ENCODE measurements around the gene PAK2. TPM values are rescaled to one million over a fixed set of nuclear protein-coding genes. Genes with fewer than 3 reads are reported as not detected.
"Not testable (repeated sequence)": the region's sequence is repeated elsewhere in the genome, so short reads cannot be mapped to it uniquely, and the experiment has no call there.

PAK2 gene
- total RNA-seq, 2 experiments from 2014 or later = 36.2 to 41.7 TPM

DNA sequence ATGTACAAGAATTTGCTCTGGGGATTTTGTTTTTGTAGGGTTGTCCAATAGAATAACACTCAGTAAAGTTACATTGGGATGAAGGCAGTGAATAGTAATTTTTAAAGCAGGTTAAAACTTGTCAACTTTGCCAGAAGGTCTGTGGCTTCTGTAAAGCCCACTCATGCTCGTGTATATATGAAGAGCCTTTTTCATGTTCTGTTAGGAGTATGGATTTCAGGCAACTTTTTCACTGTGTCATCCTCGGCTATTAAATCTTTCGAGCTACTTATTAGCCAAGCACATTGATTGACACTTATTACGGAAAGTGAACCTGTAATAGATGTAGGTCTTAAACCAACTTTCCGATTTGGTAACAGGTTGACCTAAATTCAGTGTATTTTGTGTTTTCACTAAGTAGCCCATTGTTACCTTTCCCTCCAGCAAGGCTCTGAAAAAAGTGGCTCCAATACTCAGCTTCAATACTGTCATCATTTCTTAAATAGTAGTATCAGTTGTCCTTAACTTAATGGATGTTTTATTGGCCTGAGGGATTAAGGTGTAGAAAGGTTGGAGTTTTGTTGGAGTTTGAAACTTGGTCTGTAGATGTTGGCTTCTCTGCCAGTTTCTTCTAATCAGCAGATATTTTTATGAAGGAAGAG lies 1.7 kb downstream of the PAK2 start:
- Mint-ChIP-seq H3K36me3 (ENCODE audit: low read depth) (peaks cover 25% of the 10 kb centered on the region), H3K9me3 (no peaks in the 10 kb centered on the region), H3K27me3 (no peaks in the 10 kb centered on the region), H3K4me1 (ENCODE audit: low read depth) (peaks cover 48% of the 10 kb centered on the region), H3K4me3 (peak overlapping the region; percentile 98), H3K27ac (peak overlapping the region; percentile 95)
- DNase-seq (no peak), ATAC-seq (ENCODE audit: poor library complexity) (peak; percentile 0)
- H3K9me3 ChIP-seq (ENCODE audit: control insufficient read depth in 1 of 2, insufficient read depth in 1 of 2, low read length in 2 of 2) = no peaks in the 10 kb centered on the region
- ChIA-PET CTCF (interaction anchor here (1.0 kb wide), 1 partner anchor 24 kb away, joined by 3 read pairs; no protein-coding TSS in a partner anchor), POLR2A (interaction anchor here (0.7 to 2.7 kb wide), 14 partner anchors 10 to 309 kb away, joined by 3 to 57 read pairs (median 6); partner anchors contain the start of genes CEP19, FBXO45, NCBP2 and PIGX)
- H3K27me3 ChIP-seq (ENCODE audit: control insufficient read depth in 1 of 2, insufficient read depth in 2 of 2, low read length in 2 of 2) = no peaks in the 10 kb centered on the region
- intact Hi-C loops (cut with DNase I, micrococcal nuclease) = loop anchor here in 1 of 2 experiments (2.0 kb wide), 1 partner anchor 61 kb away; no protein-coding TSS in a partner anchor
- peaks cover 28% of the 10 kb centered on the region for H3K4me1 ChIP-seq (ENCODE audit: insufficient read depth, low read length)
- peak overlapping the region; percentile 96 for H3K4me3 ChIP-seq (ENCODE audit: low read length)
- H3K27ac ChIP-seq (ENCODE audit: low read depth in 1 of 2, low read length in 2 of 2) = peak overlapping the region; percentile 86 to 95
- TF ChIP-seq, protein P1, sequence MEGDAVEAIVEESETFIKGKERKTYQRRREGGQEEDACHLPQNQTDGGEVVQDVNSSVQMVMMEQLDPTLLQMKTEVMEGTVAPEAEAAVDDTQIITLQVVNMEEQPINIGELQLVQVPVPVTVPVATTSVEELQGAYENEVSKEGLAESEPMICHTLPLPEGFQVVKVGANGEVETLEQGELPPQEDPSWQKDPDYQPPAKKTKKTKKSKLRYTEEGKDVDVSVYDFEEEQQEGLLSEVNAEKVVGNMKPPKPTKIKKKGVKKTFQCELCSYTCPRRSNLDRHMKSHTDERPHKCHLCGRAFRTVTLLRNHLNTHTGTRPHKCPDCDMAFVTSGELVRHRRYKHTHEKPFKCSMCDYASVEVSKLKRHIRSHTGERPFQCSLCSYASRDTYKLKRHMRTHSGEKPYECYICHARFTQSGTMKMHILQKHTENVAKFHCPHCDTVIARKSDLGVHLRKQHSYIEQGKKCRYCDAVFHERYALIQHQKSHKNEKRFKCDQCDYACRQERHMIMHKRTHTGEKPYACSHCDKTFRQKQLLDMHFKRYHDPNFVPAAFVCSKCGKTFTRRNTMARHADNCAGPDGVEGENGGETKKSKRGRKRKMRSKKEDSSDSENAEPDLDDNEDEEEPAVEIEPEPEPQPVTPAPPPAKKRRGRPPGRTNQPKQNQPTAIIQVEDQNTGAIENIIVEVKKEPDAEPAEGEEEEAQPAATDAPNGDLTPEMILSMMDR (IDR thresholded peaks at IDR 0.05) = no peak
- no peaks in the 10 kb centered on the region for H3K36me3 ChIP-seq (ENCODE audit: insufficient read depth, low read length)

DNA sequence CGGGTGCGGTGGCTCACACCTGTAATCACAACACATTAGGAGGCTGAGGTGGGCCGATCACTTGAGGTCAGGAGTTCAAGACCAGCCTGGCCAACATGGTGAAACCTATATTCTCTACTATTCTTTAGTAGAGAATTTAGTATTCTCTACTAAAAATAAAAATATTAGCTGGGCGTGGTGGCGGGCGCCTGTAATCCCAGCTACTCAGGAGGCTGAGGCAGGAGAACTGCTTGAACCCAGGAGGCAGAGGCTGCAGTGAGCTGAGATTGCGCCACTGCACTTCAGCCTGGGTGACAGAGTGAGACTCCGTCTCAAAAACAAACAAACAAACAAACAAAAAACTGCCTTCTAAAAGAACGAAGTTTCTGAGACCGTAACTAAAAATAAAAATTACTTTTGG lies 3.9 kb downstream of the PAK2 start:
- H3K4me1 Mint-ChIP-seq (ENCODE audit: low read depth) = peaks cover 64% of the 10 kb centered on the region
- H3K4me3 Mint-ChIP-seq; H3K9me3 Mint-ChIP-seq; POLR2A ChIA-PET; ATAC-seq (ENCODE audit: poor library complexity); H3K36me3 ChIP-seq (ENCODE audit: insufficient read depth, low read length); H3K9me3 ChIP-seq (ENCODE audit: control insufficient read depth in 1 of 2, insufficient read depth in 1 of 2, low read length in 2 of 2); CTCF ChIA-PET; H3K4me3 ChIP-seq (ENCODE audit: low read length); intact Hi-C loops (cut with DNase I, micrococcal nuclease); H3K27me3 Mint-ChIP-seq; DNase-seq; H3K27ac ChIP-seq (ENCODE audit: low read depth in 1 of 2, low read length in 2 of 2); H3K27me3 ChIP-seq (ENCODE audit: control insufficient read depth in 1 of 2, insufficient read depth in 2 of 2, low read length in 2 of 2): not testable (repeated sequence)
- H3K4me1 ChIP-seq (ENCODE audit: insufficient read depth, low read length) = peaks cover 34% of the 10 kb centered on the region
- H3K27ac Mint-ChIP-seq = peak overlapping the region; percentile 70
- H3K36me3 Mint-ChIP-seq (ENCODE audit: low read depth) = peaks cover 46% of the 10 kb centered on the region

DNA sequence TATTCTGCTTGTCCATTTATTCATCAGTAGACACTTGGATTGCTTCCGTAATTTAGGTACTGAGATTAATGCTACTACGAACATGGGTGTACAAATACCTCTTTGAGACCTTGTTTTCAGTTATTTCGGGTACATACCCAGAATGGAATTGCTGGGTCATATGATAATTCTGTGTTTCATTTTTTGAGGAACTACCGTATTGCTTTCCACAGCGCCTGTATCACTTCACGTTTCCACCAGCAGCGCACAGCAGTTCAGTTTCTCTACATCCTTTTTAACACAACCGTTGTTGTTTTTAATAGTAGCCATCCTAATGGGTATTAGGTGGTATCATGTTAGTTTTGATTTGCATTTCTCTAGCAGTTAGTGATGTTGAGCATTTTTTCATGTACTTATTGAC lies 9.5 kb downstream of the PAK2 start:
- ATAC-seq (ENCODE audit: poor library complexity) (no peak), DNase-seq (no peak)
- Mint-ChIP-seq H3K9me3 (no peaks in the 10 kb centered on the region), H3K4me3 (no peak overlapping the region), H3K27me3 (no peaks in the 10 kb centered on the region), H3K4me1 (ENCODE audit: low read depth) (peaks cover 66% of the 10 kb centered on the region), H3K27ac (no peak overlapping the region), H3K36me3 (ENCODE audit: low read depth) (peaks cover 79% of the 10 kb centered on the region)
- POLR2A ChIA-PET = interaction anchor here (1.4 kb wide), 1 partner anchor 9 kb away, joined by 3 read pairs; no protein-coding TSS in a partner anchor
- TF ChIP-seq, protein P1 (IDR thresholded peaks at IDR 0.05) = no peak
- Histone ChIP-seq H3K9me3 (ENCODE audit: control insufficient read depth in 1 of 2, insufficient read depth in 1 of 2, low read length in 2 of 2) (no peaks in the 10 kb centered on the region), H3K36me3 (ENCODE audit: insufficient read depth, low read length) (peaks cover 17% of the 10 kb centered on the region), H3K4me3 (ENCODE audit: low read length) (no peak overlapping the region), H3K4me1 (ENCODE audit: insufficient read depth, low read length) (peaks cover 23% of the 10 kb centered on the region), H3K27ac (ENCODE audit: low read depth in 1 of 2, low read length in 2 of 2) (no peak overlapping the region), H3K27me3 (ENCODE audit: control insufficient read depth in 1 of 2, insufficient read depth in 2 of 2, low read length in 2 of 2) (no peaks in the 10 kb centered on the region)
- intact Hi-C loops (cut with DNase I, micrococcal nuclease) = no loop called here
- CTCF ChIA-PET = interaction anchor here (0.6 to 1.2 kb wide), 2 partner anchors 41 to 123 kb away, joined by 3 read pairs; no protein-coding TSS in a partner anchor

Measured in CD4-positive, alpha-beta T cell (primary cell).